ENCODE data around the gene SLC24A3.

GRCh38 chr20:19699180-19699971 is 486.9 kb downstream of the SLC24A3 start:
- TF ChIP-seq CTCF (IDR thresholded peaks at IDR 0.05; ENCODE audit: insufficient read depth, low read depth, low read length) = no peak
- no peak for TF ChIP-seq EZH2 (IDR thresholded peaks at IDR 0.05; ENCODE audit: insufficient read depth, low read length)

All from astrocyte (in vitro differentiated cells and primary cell).